ENCODE results near the gene NTSR1.

DNA sequence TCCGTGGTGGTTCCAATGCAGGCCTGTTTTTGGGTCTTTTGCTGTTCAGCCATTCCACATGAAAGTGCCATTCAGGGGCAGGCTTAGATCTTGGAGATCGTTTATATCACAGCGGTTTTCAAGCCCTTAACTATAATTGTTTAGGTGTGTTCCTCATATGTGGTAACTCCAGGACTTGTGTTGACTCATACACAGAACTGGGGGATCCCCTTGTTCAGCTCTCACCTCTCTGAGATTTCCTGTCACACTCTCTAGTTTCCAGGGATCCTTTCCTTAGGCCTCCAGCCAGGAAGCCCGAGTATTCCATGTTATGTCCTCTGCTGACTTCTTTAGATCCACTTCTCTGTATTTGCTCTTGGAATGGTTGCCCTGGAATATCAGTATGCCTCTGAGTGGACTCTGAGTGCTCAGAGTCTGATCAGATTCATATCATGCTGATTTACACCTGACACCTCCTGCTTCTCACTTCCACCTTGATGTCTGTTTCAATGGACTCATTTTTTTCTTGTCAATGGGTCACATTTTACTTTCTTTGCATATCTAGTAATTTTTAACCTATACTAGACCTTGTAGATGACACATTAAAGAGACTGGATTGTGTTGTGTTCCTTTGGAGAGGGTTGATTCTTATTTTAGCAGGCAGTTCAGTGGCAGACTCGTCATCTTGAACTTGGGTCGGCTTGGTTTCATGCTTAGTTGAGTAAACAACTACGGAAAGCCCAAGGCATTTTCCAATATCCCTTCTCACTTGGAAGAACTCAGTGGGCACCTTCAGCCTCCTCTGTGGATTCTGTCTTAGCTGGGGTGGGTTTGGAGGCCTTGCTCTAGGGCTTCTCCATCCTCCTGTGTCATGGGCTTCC lies 13.1 kb downstream of the NTSR1 start:
- TF ChIP-seq, protein P1, sequence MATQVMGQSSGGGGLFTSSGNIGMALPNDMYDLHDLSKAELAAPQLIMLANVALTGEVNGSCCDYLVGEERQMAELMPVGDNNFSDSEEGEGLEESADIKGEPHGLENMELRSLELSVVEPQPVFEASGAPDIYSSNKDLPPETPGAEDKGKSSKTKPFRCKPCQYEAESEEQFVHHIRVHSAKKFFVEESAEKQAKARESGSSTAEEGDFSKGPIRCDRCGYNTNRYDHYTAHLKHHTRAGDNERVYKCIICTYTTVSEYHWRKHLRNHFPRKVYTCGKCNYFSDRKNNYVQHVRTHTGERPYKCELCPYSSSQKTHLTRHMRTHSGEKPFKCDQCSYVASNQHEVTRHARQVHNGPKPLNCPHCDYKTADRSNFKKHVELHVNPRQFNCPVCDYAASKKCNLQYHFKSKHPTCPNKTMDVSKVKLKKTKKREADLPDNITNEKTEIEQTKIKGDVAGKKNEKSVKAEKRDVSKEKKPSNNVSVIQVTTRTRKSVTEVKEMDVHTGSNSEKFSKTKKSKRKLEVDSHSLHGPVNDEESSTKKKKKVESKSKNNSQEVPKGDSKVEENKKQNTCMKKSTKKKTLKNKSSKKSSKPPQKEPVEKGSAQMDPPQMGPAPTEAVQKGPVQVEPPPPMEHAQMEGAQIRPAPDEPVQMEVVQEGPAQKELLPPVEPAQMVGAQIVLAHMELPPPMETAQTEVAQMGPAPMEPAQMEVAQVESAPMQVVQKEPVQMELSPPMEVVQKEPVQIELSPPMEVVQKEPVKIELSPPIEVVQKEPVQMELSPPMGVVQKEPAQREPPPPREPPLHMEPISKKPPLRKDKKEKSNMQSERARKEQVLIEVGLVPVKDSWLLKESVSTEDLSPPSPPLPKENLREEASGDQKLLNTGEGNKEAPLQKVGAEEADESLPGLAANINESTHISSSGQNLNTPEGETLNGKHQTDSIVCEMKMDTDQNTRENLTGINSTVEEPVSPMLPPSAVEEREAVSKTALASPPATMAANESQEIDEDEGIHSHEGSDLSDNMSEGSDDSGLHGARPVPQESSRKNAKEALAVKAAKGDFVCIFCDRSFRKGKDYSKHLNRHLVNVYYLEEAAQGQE (IDR thresholded peaks at IDR 0.05; ENCODE audit: insufficient replicate concordance, low read depth) = no peak
- no peak for TF ChIP-seq GABPA (IDR thresholded peaks at IDR 0.05; ENCODE audit: low read depth)
- TF ChIP-seq, protein P2, sequence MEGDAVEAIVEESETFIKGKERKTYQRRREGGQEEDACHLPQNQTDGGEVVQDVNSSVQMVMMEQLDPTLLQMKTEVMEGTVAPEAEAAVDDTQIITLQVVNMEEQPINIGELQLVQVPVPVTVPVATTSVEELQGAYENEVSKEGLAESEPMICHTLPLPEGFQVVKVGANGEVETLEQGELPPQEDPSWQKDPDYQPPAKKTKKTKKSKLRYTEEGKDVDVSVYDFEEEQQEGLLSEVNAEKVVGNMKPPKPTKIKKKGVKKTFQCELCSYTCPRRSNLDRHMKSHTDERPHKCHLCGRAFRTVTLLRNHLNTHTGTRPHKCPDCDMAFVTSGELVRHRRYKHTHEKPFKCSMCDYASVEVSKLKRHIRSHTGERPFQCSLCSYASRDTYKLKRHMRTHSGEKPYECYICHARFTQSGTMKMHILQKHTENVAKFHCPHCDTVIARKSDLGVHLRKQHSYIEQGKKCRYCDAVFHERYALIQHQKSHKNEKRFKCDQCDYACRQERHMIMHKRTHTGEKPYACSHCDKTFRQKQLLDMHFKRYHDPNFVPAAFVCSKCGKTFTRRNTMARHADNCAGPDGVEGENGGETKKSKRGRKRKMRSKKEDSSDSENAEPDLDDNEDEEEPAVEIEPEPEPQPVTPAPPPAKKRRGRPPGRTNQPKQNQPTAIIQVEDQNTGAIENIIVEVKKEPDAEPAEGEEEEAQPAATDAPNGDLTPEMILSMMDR (IDR thresholded peaks at IDR 0.05; ENCODE audit: insufficient read depth, low read length) = no peak
- no peak for TF ChIP-seq POLR2AphosphoS5 (IDR thresholded peaks at IDR 0.05; ENCODE audit: low read depth)
